ENCODE measurements around the gene RBM4B.
"Not testable (repeated sequence)": the region's sequence is repeated elsewhere in the genome, so short reads cannot be mapped to it uniquely, and the experiment has no call there.

Gene RBM4B

DNA sequence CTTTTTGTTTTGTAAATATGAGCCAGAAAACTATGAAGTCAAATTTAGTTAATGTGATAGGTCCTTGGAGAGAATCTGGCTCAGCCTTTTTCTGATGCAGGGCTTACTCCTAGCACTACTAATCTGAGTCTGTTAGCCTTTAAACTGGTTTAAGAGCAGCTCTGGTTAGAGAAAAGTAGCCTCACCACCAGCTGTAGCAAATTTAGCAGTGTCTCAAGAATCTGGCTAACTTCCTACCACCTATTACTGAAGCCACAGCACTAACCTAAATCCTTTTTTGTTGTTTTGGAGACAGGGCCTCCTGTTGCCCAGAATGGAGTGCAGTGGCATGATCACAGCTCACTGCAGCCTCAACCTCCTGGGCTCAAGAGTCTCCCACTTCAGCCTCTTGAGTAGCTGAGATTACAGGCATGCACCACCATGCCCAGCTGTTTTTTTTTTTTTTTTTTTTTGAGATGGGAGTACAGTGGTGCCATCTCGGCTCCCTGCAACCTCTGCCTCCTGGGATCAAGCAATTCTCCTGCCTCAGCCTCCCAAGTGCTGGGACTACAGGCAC, 13.9 kb downstream of the RBM4B start:
- WGBS, 2 experiments (ENCODE audit: insufficient coverage in 2 of 2), result no CpG with 5 or more reads among the region's 1 CpG
- Histone ChIP-seq H3K27ac (ENCODE audit: low read depth, low read length, severe bottlenecking) (no peak overlapping the region), H3K36me3 (ENCODE audit: control insufficient read depth, insufficient read depth, low read length) (peaks cover 83% of the 10 kb centered on the region), H3K4me3 (ENCODE audit: extremely low read depth, insufficient read depth, low read length, poor library complexity, severe bottlenecking) (no peak overlapping the region), H3K4me1 (ENCODE audit: control insufficient read depth, insufficient read depth, low read length, poor library complexity, severe bottlenecking) (no peaks in the 10 kb centered on the region), H3K9me3 (ENCODE audit: control insufficient read depth, low read length) (no peaks in the 10 kb centered on the region)

GRCh38 chr11:66659763-66660162, 17.9 kb downstream of the RBM4B start:
- Histone ChIP-seq H3K27ac (ENCODE audit: low read depth, low read length, severe bottlenecking) (no peak overlapping the region), H3K4me3 (ENCODE audit: extremely low read depth, insufficient read depth, low read length, poor library complexity, severe bottlenecking) (no peak overlapping the region), H3K4me1 (ENCODE audit: control insufficient read depth, insufficient read depth, low read length, poor library complexity, severe bottlenecking) (no peaks in the 10 kb centered on the region), H3K36me3 (ENCODE audit: control insufficient read depth, insufficient read depth, low read length) (peaks cover 78% of the 10 kb centered on the region), H3K9me3 (ENCODE audit: control insufficient read depth, low read length) (no peaks in the 10 kb centered on the region)
- 82 to 100% methylated on average over 1 to 2 of the region's 2 CpGs for WGBS, 2 experiments (ENCODE audit: insufficient coverage in 2 of 2)

DNA sequence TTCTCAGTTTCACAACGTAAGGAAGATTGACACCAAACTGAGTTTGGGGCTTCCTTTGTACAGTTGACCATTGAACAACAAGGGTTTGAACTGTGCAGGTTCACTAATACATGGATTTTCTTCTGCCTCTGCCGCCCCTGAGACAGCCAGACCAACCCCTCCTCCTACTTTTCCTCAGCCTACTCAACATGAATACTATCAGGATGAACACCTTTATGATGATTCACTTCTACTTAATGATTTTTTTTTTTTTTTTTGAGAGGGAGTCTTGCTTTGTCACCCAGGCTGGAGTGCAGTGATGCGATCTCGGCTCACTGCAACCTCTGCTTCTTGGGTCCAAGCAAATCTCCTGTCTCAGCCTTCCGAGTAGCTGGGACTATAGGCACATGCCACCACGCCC, 24.6 kb downstream of the RBM4B start:
- Histone ChIP-seq H3K36me3 (ENCODE audit: control insufficient read depth, insufficient read depth, low read length) (peaks cover 91% of the 10 kb centered on the region), H3K4me3 (ENCODE audit: extremely low read depth, insufficient read depth, low read length, poor library complexity, severe bottlenecking) (no peak overlapping the region), H3K9me3 (ENCODE audit: control insufficient read depth, low read length) (no peaks in the 10 kb centered on the region), H3K4me1 (ENCODE audit: control insufficient read depth, insufficient read depth, low read length, poor library complexity, severe bottlenecking) (no peaks in the 10 kb centered on the region), H3K27ac (ENCODE audit: low read depth, low read length, severe bottlenecking) (no peak overlapping the region)
- 100% methylated on average over 2 to 3 of the region's 6 CpGs for WGBS, 2 experiments (ENCODE audit: insufficient coverage in 2 of 2)

GRCh38 chr11:66652651-66653050, 25.0 kb downstream of the RBM4B start:
- Histone ChIP-seq H3K4me1 (ENCODE audit: control insufficient read depth, insufficient read depth, low read length, poor library complexity, severe bottlenecking) (no peaks in the 10 kb centered on the region), H3K36me3 (ENCODE audit: control insufficient read depth, insufficient read depth, low read length) (peaks cover 92% of the 10 kb centered on the region), H3K4me3 (ENCODE audit: extremely low read depth, insufficient read depth, low read length, poor library complexity, severe bottlenecking) (no peak overlapping the region), H3K9me3 (ENCODE audit: control insufficient read depth, low read length) (no peaks in the 10 kb centered on the region), H3K27ac (ENCODE audit: low read depth, low read length, severe bottlenecking) (no peak overlapping the region)
- 95 to 96% methylated on average over 3 to 6 of the region's 7 CpGs for WGBS, 2 experiments (ENCODE audit: insufficient coverage in 2 of 2)

DNA sequence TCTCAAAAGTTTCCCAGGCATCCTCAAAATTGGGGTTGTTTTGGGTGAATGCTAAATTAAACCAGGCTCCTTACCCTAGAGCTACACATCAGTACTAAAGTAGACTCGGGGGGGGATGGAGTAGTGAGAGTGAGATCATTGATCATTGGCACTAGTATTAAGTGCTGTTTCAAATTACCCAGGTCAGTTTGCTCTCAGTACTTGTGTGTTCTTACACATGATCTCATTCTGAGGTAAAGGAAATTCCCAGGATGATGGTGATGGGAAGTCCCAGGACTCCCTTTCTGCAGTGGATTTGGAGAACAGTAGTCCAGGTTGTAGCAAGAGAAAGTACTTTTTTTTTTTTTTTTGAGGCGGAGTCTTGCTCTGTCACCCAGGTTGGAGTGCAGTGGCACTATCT, 26.7 kb downstream of the RBM4B start:
- no CpG with 5 or more reads among the region's 2 CpGs for WGBS, 2 experiments (ENCODE audit: insufficient coverage in 2 of 2)
- peaks cover 95% of the 10 kb centered on the region for H3K36me3 ChIP-seq (ENCODE audit: control insufficient read depth, insufficient read depth, low read length)

GRCh38 chr11:66649903-66650302, 27.8 kb downstream of the RBM4B start:
- H3K27ac ChIP-seq (ENCODE audit: low read depth, low read length, severe bottlenecking), result no peak overlapping the region
- no peaks in the 10 kb centered on the region for H3K9me3 ChIP-seq (ENCODE audit: control insufficient read depth, low read length)
- H3K36me3 ChIP-seq (ENCODE audit: control insufficient read depth, insufficient read depth, low read length), result peaks cover 96% of the 10 kb centered on the region
- WGBS, 2 experiments (ENCODE audit: insufficient coverage in 2 of 2), result 95 to 98% methylated on average over 4 to 5 of the region's 5 CpGs
- H3K4me3 ChIP-seq (ENCODE audit: extremely low read depth, insufficient read depth, low read length, poor library complexity, severe bottlenecking), result no peak overlapping the region
- H3K4me1 ChIP-seq (ENCODE audit: control insufficient read depth, insufficient read depth, low read length, poor library complexity, severe bottlenecking), result no peaks in the 10 kb centered on the region

More for the DNA sequence above, 26.7 kb downstream of the RBM4B start:
- no peak overlapping the region for H3K4me3 ChIP-seq (ENCODE audit: extremely low read depth, insufficient read depth, low read length, poor library complexity, severe bottlenecking)
- H3K9me3 ChIP-seq (ENCODE audit: control insufficient read depth, low read length), result no peaks in the 10 kb centered on the region
- no peak overlapping the region for H3K27ac ChIP-seq (ENCODE audit: low read depth, low read length, severe bottlenecking)
- H3K4me1 ChIP-seq (ENCODE audit: control insufficient read depth, insufficient read depth, low read length, poor library complexity, severe bottlenecking), result no peaks in the 10 kb centered on the region

- no peaks in the 10 kb centered on the region for H3K9me3 ChIP-seq (ENCODE audit: control insufficient read depth, low read length)
- H3K4me3 ChIP-seq (ENCODE audit: extremely low read depth, insufficient read depth, low read length, poor library complexity, severe bottlenecking), result no peak overlapping the region
- no peak overlapping the region for H3K27ac ChIP-seq (ENCODE audit: low read depth, low read length, severe bottlenecking)
- no peaks in the 10 kb centered on the region for H3K4me1 ChIP-seq (ENCODE audit: control insufficient read depth, insufficient read depth, low read length, poor library complexity, severe bottlenecking)
- H3K36me3 ChIP-seq (ENCODE audit: control insufficient read depth, insufficient read depth, low read length), result peaks cover 97% of the 10 kb centered on the region
- WGBS, 2 experiments (ENCODE audit: insufficient coverage in 2 of 2), result 80 to 95% methylated on average over 1 to 4 of the region's 4 CpGs
These were observed 30.9 kb downstream of the RBM4B start for GRCh38 chr11:66646828-66647227.

DNA sequence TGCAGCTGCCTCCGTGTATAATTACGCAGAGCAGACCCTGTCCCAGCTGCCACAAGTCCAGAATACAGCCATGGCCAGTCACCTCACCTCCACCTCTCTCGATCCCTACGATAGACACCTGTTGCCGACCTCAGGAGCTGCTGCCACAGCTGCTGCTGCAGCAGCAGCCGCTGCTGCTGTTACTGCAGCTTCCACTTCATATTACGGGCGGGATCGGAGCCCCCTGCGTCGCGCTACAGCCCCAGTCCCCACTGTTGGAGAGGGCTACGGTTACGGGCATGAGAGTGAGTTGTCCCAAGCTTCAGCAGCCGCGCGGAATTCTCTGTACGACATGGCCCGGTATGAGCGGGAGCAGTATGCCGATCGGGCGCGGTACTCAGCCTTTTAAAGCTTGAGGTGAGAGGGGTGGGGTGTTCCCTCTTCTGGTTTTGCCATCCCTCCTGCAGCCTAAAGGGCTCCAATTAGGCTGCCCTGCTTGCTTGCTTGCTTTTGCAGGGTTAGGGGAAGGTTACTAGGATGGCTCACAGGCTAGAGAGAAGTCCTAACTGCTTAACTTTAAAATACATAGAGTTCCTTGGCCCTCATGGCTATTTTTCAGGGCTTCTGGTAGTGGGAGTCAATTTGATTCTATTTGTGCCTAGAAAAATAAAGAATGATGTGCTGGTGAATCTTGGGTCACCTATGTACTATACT, 33.8 kb downstream of the RBM4B start:
- H3K36me3 ChIP-seq (ENCODE audit: control insufficient read depth, insufficient read depth, low read length), result peaks cover 90% of the 10 kb centered on the region
- no peak overlapping the region for H3K27ac ChIP-seq (ENCODE audit: low read depth, low read length, severe bottlenecking)
- WGBS, 2 experiments (ENCODE audit: insufficient coverage in 2 of 2), result 96 to 98% methylated on average over 23 to 24 of the region's 24 CpGs
- H3K4me3 ChIP-seq (ENCODE audit: extremely low read depth, insufficient read depth, low read length, poor library complexity, severe bottlenecking), result no peak overlapping the region
- H3K4me1 ChIP-seq (ENCODE audit: control insufficient read depth, insufficient read depth, low read length, poor library complexity, severe bottlenecking), result peaks cover 19% of the 10 kb centered on the region
- H3K9me3 ChIP-seq (ENCODE audit: control insufficient read depth, low read length), result no peaks in the 10 kb centered on the region

DNA sequence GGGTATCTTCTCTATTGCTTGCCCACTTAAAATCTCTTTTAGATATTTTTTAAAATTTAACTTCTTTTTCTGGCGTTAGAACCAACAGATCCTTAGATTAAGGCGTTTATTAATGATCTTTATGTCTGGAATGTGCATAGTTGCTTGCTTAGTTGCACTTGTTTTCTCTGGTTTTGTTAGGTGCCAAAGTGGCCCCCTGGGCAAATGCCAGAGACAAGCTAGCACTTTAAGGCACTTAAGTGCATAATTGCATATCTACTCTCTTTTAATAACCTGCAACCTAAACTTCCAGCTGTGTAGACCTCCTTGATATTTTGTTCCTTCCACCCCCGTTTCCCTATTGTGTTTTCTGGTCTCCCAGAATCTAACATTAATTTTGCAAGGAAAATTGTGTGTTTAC, 35.9 kb downstream of the RBM4B start:
- Histone ChIP-seq H3K27ac (ENCODE audit: low read depth, low read length, severe bottlenecking) (no peak overlapping the region), H3K4me1 (ENCODE audit: control insufficient read depth, insufficient read depth, low read length, poor library complexity, severe bottlenecking) (peaks cover 28% of the 10 kb centered on the region), H3K36me3 (ENCODE audit: control insufficient read depth, insufficient read depth, low read length) (peaks cover 74% of the 10 kb centered on the region), H3K9me3 (ENCODE audit: control insufficient read depth, low read length) (no peaks in the 10 kb centered on the region), H3K4me3 (ENCODE audit: extremely low read depth, insufficient read depth, low read length, poor library complexity, severe bottlenecking) (peak overlapping the region; percentile 96)
- 40 to 80% methylated on average over 1 of the region's 3 CpGs for WGBS, 2 experiments (ENCODE audit: insufficient coverage in 2 of 2)

DNA sequence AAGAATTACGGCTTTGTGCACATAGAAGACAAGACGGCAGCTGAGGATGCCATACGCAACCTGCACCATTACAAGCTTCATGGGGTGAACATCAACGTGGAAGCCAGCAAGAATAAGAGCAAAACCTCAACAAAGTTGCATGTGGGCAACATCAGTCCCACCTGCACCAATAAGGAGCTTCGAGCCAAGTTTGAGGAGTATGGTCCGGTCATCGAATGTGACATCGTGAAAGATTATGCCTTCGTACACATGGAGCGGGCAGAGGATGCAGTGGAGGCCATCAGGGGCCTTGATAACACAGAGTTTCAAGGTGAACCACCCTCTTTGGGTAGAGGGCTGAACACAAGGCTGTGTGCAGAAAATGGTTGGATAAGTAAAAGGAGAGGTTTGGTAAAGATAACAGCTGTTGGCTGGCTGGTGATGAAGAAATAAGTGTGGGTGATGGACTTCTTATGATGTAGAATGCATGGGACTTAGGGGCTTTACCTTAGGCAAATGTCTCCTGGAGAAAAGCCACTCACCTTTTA, 37.8 kb downstream of the RBM4B start:
- WGBS, 2 experiments (ENCODE audit: insufficient coverage in 2 of 2), result 85 to 88% methylated on average over 7 of the region's 10 CpGs
- not testable (repeated sequence) for H3K9me3 ChIP-seq (ENCODE audit: control insufficient read depth, low read length); H3K27ac ChIP-seq (ENCODE audit: low read depth, low read length, severe bottlenecking)
- peak overlapping the region; percentile 96 for H3K4me3 ChIP-seq (ENCODE audit: extremely low read depth, insufficient read depth, low read length, poor library complexity, severe bottlenecking)
- peaks cover 68% of the 10 kb centered on the region for H3K36me3 ChIP-seq (ENCODE audit: control insufficient read depth, insufficient read depth, low read length)
- H3K4me1 ChIP-seq (ENCODE audit: control insufficient read depth, insufficient read depth, low read length, poor library complexity, severe bottlenecking), result peaks cover 28% of the 10 kb centered on the region
